Panc1 (cell line): ENCODE data around the gene MTRF1L.

Experiments
- CTCF ChIP-seq: fragments of 450-650 bp; IDR thresholded peaks from 2 replicates; pipeline ENCODE4 v1.5.1; 2017; ENCODE audit warnings: mild to moderate bottlenecking
- REST ChIP-seq, 2 experiments: IDR thresholded peaks; 2 replicates each; pipeline ENCODE4 v1.6.1; 2011 to 2012; ENCODE audit warnings: low read depth in 2 of 2, control low read depth in 1 of 2, low read length in 1 of 2, mild to moderate bottlenecking in 1 of 2, moderate library complexity in 1 of 2; ENCODE audit not compliant: insufficient read depth in 1 of 2

GRCh38 chr6:152979116-152979515 lies 23.4 kb downstream of the MTRF1L start:
- no peak for TF ChIP-seq CTCF
- no peak for TF ChIP-seq REST (IDR thresholded peaks at IDR 0.05; ENCODE audit: insufficient read depth in 1 of 2, low read depth in 2 of 2, low read length in 1 of 2)
